ENCODE data around the gene KRTAP4-2.
"Not testable (repeated sequence)": the region's sequence is repeated elsewhere in the genome, so short reads cannot be mapped to it uniquely, and the experiment has no call there.

The KRTAP4-2 gene

DNA sequence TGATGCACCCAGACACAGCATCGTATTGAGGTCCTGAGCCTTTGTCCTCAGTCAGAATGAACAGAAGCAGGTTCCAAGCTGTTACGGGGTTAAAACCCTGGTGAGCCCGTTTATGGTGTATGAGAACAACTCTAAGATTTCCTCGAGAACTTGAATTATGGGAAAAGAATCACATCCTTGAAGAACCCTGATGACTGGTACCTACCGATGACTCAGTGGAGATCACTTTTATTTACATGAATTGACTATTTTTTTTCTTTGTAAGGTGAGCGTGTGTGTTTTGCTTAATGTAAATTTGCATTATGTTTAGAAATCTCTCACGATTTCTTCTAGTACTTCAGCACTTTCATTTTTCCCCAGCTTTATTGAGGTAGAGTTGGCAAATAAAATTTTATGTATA lies 14.2 kb downstream of the KRTAP4-2 start:
- TF ChIP-seq CTCF (IDR thresholded peaks at IDR 0.05; ENCODE audit: control insufficient read depth, insufficient read depth, low read depth, low read length, missing control alignments), result no peak
- no peak for DNase-seq (ENCODE audit: low read depth)
- H3K4me3 ChIP-seq (ENCODE audit: control insufficient read depth, low read depth, low read length), result no peak overlapping the region

DNA sequence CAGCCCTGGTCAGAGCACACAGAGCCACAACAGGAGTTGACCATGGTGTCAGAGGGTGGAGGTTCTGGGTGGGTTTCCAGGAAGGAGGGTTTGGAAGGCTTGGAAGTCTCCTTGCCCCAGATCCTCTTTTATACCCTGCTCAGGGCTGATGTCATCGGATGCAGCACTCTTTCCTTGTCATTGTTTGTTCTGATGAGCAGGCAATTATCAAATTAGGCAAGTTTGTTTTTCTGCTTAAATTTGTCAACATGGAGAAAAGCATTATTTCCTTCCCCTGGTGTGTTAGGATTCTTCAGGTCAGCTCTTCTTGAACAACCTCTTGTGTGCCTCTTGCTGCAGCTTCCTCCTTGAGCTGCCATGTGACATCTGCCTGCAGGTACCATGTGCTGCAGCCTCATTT lies 17.4 kb downstream of the KRTAP4-2 start, which contains the start of gene KRTAP4-4:
Gene KRTAP4-4 (minus strand): TSS at position 101 of the 400 bp plus-strand sequence. CDS start 57 bp downstream, at position 44.
- TF ChIP-seq CTCF (IDR thresholded peaks at IDR 0.05; ENCODE audit: control insufficient read depth, insufficient read depth, low read depth, low read length, missing control alignments), result no peak
- no peak for DNase-seq (ENCODE audit: low read depth)
- H3K4me3 ChIP-seq (ENCODE audit: control insufficient read depth, low read depth, low read length), result no peak within 1 kb of the TSS

- not testable (repeated sequence) for DNase-seq (ENCODE audit: low read depth); H3K4me3 ChIP-seq (ENCODE audit: control insufficient read depth, low read depth, low read length)
These were observed 17.8 kb downstream of the KRTAP4-2 start for GRCh38 chr17:41160190-41160589.

DNA sequence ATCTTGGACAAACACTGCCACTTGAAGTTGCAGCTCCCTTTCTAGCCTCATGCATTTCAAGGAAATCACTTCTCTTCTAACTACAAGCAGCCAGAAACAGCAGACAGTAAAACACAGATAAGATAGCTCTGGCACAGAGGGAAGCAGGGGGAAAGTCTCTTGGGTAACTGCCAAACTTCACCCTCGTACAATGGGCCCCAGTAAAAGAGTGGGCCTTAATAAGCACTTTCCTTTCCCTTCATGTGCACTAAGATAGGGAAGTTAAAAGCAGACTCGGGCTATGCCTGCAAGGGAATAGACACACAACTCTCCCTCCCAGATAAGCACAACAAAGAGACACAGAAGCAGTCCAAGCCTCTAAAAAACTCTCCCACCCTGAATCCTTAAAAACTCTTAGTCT lies 24.2 kb downstream of the KRTAP4-2 start:
- TF ChIP-seq CTCF (IDR thresholded peaks at IDR 0.05; ENCODE audit: control insufficient read depth, insufficient read depth, low read depth, low read length, missing control alignments), result no peak
- no peak for DNase-seq (ENCODE audit: low read depth)

GRCh38 chr17:41151525-41151924 lies 26.5 kb downstream of the KRTAP4-2 start:
- TF ChIP-seq CTCF (IDR thresholded peaks at IDR 0.05; ENCODE audit: control insufficient read depth, insufficient read depth, low read depth, low read length, missing control alignments), result no peak
- no peak for DNase-seq (ENCODE audit: low read depth)
- no peak overlapping the region for H3K4me3 ChIP-seq (ENCODE audit: control insufficient read depth, low read depth, low read length)

More for the DNA sequence above, 24.2 kb downstream of the KRTAP4-2 start:
- no peak overlapping the region for H3K4me3 ChIP-seq (ENCODE audit: control insufficient read depth, low read depth, low read length)

DNA sequence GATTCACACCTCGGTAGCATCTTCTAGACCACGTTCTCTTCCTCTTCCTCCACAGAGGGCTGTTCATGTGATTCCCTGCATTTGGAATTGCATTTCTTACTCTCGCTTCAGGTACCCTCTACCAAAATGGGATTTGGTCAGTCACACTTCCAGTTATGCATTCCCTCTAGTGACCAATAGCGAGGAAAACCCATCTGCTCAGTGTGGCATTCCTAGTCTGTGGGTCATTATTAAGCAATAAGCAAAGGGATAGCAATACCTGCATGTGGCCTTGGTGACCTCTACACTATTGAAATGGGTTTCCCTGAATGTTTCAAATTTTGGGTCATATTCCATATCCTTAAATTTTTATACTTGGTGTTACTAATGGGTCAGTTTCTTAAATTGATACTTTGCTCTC lies 28.0 kb downstream of the KRTAP4-2 start:
- TF ChIP-seq CTCF (IDR thresholded peaks at IDR 0.05; ENCODE audit: control insufficient read depth, insufficient read depth, low read depth, low read length, missing control alignments), result no peak
- no peak for DNase-seq (ENCODE audit: low read depth)
- no peak overlapping the region for H3K4me3 ChIP-seq (ENCODE audit: control insufficient read depth, low read depth, low read length)

GRCh38 chr17:41149652-41149985 lies 28.4 kb downstream of the KRTAP4-2 start, which contains the start of gene KRTAP4-5:
TSS of gene KRTAP4-5 (minus strand) at chr17:41149825. CDS start at chr17:41149767, 58 bp downstream.
- H3K4me3 ChIP-seq (ENCODE audit: control insufficient read depth, low read depth, low read length), result no peak within 1 kb of the TSS
- no peak for TF ChIP-seq CTCF (IDR thresholded peaks at IDR 0.05; ENCODE audit: control insufficient read depth, insufficient read depth, low read depth, low read length, missing control alignments)

GRCh38 chr17:41148971-41149651 lies 28.9 kb downstream of the KRTAP4-2 start:
- DNase-seq (ENCODE audit: low read depth); H3K4me3 ChIP-seq (ENCODE audit: control insufficient read depth, low read depth, low read length): not testable (repeated sequence)

More at GRCh38 chr17:41149652-41149985, 28.4 kb downstream of the KRTAP4-2 start, which contains the start of gene KRTAP4-5:
- DNase-seq (ENCODE audit: low read depth), result no peak

All from AG09309 (cell line).